Large intestine (tissue), 3 donors: Measurements from ENCODE around the gene BRMS1. TPM values are rescaled to one million over a fixed set of nuclear protein-coding genes. Genes with fewer than 3 reads are reported as not detected.
A peak's percentile ranks its signal among the peaks of the same experiment; 100 is the strongest.

Experiments used
- DNase-seq, 2 donors: peaks; one replicate each; pipeline versions ENCODE4 v3.0.0 to v3.0.0-alpha.2; 2013
- H3K27ac ChIP-seq: one replicate; pipeline ENCODE4 v1.5.1; 2013; ENCODE audit warnings: low read length
- H3K27me3 ChIP-seq: 2 replicates; pipeline ENCODE4 v1.6.1; 2013; ENCODE audit warnings: low read length; ENCODE audit not compliant: control insufficient read depth, insufficient read depth
- H3K36me3 ChIP-seq: 2 replicates; pipeline ENCODE4 v1.6.1; 2013; ENCODE audit warnings: low read length; ENCODE audit not compliant: control insufficient read depth, insufficient read depth
- H3K4me1 ChIP-seq: one replicate; pipeline ENCODE4 v1.6.1; 2013; ENCODE audit warnings: low read length; ENCODE audit not compliant: control insufficient read depth, insufficient read depth
- H3K4me3 ChIP-seq: one replicate; pipeline ENCODE4 v1.5.1; 2013; ENCODE audit warnings: low read length
- H3K9me3 ChIP-seq: one replicate; pipeline ENCODE4 v1.6.1; 2013; ENCODE audit warnings: mild to moderate bottlenecking, low read depth, low read length, moderate library complexity; ENCODE audit not compliant: control insufficient read depth
- WGBS: methylation state at CpG from one replicate; pipeline ENCODE4 v1.1.5; 2013; ENCODE audit warnings: low lambda C conversion rate; ENCODE audit not compliant: insufficient coverage; 5-methylcytosine and 5-hydroxymethylcytosine counted together
- polyA plus RNA-seq: library from polyadenylated mRNA; unstranded; fragments of 120-200 nt; gene quantifications from one replicate; pipeline ENCODE4 v1.2.1, GENCODE V29; 2013

Gene BRMS1
- polyA plus RNA-seq, 1 donor = 32.4 TPM

GRCh38 chr11:66302656-66303055 is 42.2 kb downstream of the BRMS1 start:
- H3K27me3 ChIP-seq = peaks cover 7% of the 10 kb centered on the region
- no peaks in the 10 kb centered on the region for H3K36me3 ChIP-seq
- H3K4me1 ChIP-seq = no peaks in the 10 kb centered on the region
- H3K9me3 ChIP-seq = no peaks in the 10 kb centered on the region
- H3K27ac ChIP-seq = no peak overlapping the region
- no peak overlapping the region for H3K4me3 ChIP-seq
- 100% methylated on average over 3 of the region's 12 CpGs for WGBS
- DNase-seq = no peak

- Histone ChIP-seq H3K27me3 (peaks cover 23% of the 10 kb centered on the region), H3K4me3 (no peak overlapping the region), H3K27ac (no peak overlapping the region), H3K4me1 (no peaks in the 10 kb centered on the region), H3K36me3 (no peaks in the 10 kb centered on the region), H3K9me3 (peaks cover 4% of the 10 kb centered on the region)
- no CpG with 5 or more reads among the region's 3 CpGs for WGBS
- no peak for DNase-seq
Observed at GRCh38 chr11:66299186-66299585, 45.7 kb downstream of the BRMS1 start.

GRCh38 chr11:66297610-66298009 is 47.3 kb downstream of the BRMS1 start:
- Histone ChIP-seq H3K27me3 (peaks cover 38% of the 10 kb centered on the region), H3K27ac (no peak overlapping the region), H3K4me1 (no peaks in the 10 kb centered on the region), H3K4me3 (no peak overlapping the region), H3K9me3 (peaks cover 4% of the 10 kb centered on the region), H3K36me3 (no peaks in the 10 kb centered on the region)
- no peak for DNase-seq
- WGBS = no CpG with 5 or more reads among the region's 8 CpGs

DNA sequence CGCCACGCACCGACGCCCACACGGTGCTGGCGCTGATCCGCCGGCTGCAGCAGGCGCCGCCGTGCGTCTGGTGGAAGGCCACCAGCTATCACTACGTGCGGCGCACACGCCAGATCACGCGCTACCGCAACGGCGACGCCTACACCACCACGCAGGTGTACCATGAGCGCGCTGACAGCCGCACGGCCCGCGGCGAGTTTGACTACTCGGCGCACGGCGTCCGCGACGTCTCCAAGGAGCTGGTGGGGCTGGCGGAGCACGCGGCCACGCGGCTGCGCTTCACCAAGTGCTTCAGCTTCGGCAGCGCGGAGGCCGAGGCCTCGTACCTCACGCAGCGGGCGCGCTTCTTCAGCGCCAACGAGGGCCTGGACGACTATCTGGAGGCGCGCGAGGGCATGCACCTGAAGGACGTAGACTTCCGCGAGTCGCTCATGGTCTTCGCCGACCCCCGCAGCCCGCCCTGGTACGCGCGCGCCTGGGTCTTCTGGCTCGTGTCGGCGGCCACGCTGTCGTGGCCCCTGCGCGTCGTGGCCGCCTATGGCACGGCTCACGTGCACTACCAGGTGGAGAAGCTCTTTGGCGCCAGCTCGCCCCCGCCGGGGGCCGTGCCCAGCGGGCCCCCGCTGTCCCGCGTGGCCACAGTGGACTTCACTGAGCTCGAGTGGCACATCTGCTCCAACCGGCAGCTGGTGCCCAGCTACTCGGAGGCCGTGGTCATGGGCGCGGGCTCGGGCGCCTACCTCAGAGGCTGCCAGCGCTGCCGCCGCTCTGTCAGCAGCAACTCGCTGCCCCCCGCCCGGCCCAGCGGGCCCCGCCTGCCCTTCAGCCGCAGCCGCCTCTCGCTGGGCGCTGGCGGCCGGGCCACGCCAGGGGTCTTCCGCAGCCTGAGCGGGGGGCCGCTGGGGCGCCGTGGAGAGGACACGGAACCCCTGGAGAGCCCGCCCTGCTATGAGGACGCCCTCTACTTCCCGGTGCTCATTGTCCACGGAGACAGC is 50.0 kb downstream of the BRMS1 start:
- H3K27me3 ChIP-seq = peaks cover 52% of the 10 kb centered on the region
- no peak overlapping the region for H3K4me3 ChIP-seq
- no peak for DNase-seq
- no peaks in the 10 kb centered on the region for H3K36me3 ChIP-seq
- peaks cover 9% of the 10 kb centered on the region for H3K4me1 ChIP-seq
- peaks cover 4% of the 10 kb centered on the region for H3K9me3 ChIP-seq
- no peak overlapping the region for H3K27ac ChIP-seq
- WGBS = no CpG with 5 or more reads among the region's 123 CpGs

GRCh38 chr11:66293777-66294625 is 50.9 kb downstream of the BRMS1 start:
- H3K36me3 ChIP-seq = no peaks in the 10 kb centered on the region
- WGBS = 100% methylated on average over 1 of the region's 30 CpGs
- H3K27me3 ChIP-seq = peaks cover 52% of the 10 kb centered on the region
- no peak overlapping the region for H3K27ac ChIP-seq
- H3K9me3 ChIP-seq = peaks cover 4% of the 10 kb centered on the region
- H3K4me1 ChIP-seq = peaks cover 13% of the 10 kb centered on the region
- no peak overlapping the region for H3K4me3 ChIP-seq
- no peak for DNase-seq

DNA sequence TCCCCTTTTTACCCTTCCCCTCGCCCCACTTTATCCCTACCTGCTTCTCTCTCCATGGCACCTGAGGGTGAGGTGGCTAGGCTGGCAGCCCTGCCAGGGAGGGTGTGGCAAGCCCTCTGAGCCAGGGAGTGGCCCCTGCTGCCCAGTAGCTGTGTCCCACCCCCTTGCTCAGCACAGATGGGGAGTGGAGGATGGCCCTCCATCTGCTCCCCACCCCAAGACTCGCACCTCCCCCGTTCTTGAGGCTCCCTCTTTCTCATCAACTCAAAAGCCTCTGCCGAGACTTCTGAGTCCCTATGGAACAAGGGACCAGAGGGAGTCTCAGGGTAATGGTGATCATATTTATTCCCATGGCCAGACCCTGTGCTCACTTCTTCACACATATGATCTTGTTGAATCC is 51.6 kb downstream of the BRMS1 start:
- WGBS = no CpG with 5 or more reads among the region's 4 CpGs
- peaks cover 51% of the 10 kb centered on the region for H3K27me3 ChIP-seq
- H3K36me3 ChIP-seq = no peaks in the 10 kb centered on the region
- H3K4me3 ChIP-seq = no peak overlapping the region
- H3K27ac ChIP-seq = no peak overlapping the region
- H3K4me1 ChIP-seq = peaks cover 13% of the 10 kb centered on the region
- DNase-seq = no peak
- H3K9me3 ChIP-seq = peaks cover 4% of the 10 kb centered on the region

DNA sequence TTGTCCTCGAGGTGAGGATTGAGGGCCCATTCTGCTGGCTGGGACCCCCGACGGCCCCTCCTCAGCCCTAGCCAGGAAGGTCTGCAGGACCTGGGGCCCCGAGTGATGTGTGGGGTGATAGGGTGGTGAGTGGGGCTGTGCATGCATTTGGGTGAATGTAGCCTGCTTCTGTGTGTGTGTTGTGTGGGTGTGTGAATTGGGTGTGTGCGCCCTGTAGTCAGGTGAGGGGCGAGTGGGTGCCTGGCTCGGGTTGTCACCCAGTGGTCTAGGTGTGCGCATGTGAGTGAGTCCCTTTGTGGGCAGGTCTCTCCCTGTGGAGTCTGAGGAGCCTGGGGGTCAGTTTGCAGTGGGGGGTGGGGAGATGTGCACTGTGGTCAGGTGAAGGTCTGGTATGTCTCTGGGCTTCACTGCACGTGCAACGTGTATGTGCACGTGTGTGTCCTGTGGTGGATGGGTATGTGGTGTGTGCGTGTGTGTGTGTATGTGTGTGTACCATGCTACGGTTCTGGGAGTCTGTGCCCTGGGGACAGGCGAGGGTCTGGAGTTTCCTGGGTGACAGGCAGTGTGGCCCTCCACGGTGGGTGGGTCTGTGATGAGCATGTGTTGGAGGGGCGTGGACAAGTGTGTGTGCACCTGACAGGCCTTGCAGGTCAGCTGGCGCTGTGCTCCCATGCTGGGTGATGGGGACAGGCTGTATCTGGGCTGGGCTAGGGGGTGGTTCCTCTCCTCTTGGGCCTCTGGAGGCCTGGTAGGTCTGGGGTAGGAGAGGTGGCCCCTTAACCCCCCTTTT is 52.2 kb downstream of the BRMS1 start:
- peaks cover 45% of the 10 kb centered on the region for H3K27me3 ChIP-seq
- no peak overlapping the region for H3K4me3 ChIP-seq
- H3K36me3 ChIP-seq = peaks cover 2% of the 10 kb centered on the region
- peaks cover 19% of the 10 kb centered on the region for H3K4me1 ChIP-seq
- H3K9me3 ChIP-seq = peaks cover 4% of the 10 kb centered on the region
- no peak overlapping the region for H3K27ac ChIP-seq
- WGBS = no CpG with 5 or more reads among the region's 17 CpGs
- no peak for DNase-seq

GRCh38 chr11:66291706-66292542 is 53.0 kb downstream of the BRMS1 start, which contains the start of gene TMEM151A:
Gene TMEM151A (plus strand): TSS chr11:66291894. CDS start chr11:66292014, 120 bp downstream.
- Histone ChIP-seq H3K4me1 (peaks cover 25% of the 10 kb centered on the region), H3K36me3 (peaks cover 9% of the 10 kb centered on the region), H3K4me3 (peak within 1 kb of the TSS; percentile 19), H3K9me3 (peaks cover 4% of the 10 kb centered on the region), H3K27ac (no peak within 1 kb of the TSS), H3K27me3 (peaks cover 39% of the 10 kb centered on the region)
- WGBS = no CpG with 5 or more reads among the region's 95 CpGs
- DNase-seq = no peak

DNA sequence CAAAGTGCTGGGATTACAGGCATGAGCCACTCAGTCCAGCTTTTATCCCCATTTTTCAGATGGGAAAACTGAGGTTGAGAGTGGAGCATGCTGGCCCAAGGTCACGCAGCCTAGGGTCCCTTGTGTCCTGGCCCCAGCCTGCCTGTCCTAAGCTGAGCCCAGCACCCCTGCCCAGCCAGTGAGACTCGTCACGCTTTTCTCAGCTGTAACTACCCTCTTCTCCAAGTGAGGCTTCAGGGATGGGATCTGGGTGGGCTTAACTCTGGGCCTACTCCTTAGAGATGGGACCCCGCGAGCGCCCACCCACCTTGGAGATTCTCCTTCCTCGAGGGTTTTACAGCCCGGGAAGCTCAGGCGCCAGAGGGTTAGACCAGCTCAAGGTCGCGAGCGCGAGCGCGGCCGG is 53.6 kb downstream of the BRMS1 start:
- Histone ChIP-seq H3K4me1 (peaks cover 28% of the 10 kb centered on the region), H3K27ac (no peak overlapping the region), H3K36me3 (peaks cover 12% of the 10 kb centered on the region), H3K27me3 (peaks cover 38% of the 10 kb centered on the region), H3K9me3 (peaks cover 4% of the 10 kb centered on the region), H3K4me3 (no peak overlapping the region)
- DNase-seq = no peak
- WGBS = no CpG with 5 or more reads among the region's 16 CpGs
